GM21717 (cell line): ENCODE results near the gene UBE2O.

Source experiments
- ATAC-seq: cut with Tn5 transposase; IDR thresholded peaks from one replicate; pipeline ENCODE4 v1.9.1; 2021; ENCODE audit warnings: mild to moderate bottlenecking, moderate library complexity; ENCODE audit not compliant: unreplicated experiment

UBE2O gene

DNA sequence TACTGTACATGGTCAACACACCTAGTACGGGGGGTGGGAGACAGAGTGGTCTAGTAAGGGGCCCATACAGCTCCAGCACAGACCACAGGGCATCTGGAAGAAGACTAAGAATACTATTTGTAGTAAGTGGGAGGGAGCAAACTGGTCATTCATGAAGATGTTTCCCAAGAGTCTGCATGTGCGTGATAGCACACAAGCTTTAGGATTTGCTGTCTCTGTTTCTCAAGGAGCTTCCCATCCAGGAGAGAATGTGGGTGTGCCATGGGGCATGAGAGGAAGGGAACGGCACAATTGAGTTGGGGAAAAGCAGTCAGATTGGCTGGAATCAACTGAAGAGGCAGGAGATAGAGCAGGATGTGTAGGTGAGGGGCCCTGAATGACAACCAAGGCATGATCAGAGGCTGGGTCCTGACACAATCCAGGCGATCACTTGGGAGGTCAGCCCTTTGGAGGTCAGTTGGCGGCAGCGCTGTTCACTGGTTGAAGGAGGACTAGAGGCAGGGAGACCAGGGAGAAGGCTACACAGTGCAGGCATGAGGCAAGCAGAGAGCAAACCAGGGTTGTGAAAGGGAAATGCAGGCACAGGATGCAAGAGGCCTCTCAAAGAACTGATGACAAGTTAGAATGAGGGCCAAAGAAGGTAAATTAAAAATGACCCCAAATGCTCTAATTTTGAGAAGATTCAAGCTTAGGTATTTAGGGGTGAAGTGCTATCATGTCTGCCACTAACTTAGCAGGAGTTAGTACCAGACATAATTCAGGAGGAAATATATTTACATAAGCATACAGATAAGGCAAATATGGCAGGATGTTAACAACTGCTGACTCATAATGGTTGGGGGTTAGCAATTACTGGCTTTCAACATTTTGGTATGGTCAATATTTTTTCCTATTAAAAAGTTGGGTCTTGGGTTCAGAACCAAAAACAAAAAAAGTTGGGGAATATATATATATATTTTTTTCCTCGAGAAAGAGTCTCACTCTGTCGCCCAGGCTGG lies 10.3 kb downstream of the UBE2O start:
- no peak for ATAC-seq

- no peak for ATAC-seq
These were observed 11.1 kb downstream of the UBE2O start for GRCh38 chr17:76441686-76442340.

GRCh38 chr17:76440751-76441362 lies 12.1 kb downstream of the UBE2O start:
- no peak for ATAC-seq

GRCh38 chr17:76439314-76439928 lies 13.5 kb downstream of the UBE2O start:
- no peak for ATAC-seq

- no peak for ATAC-seq
These were observed 14.0 kb downstream of the UBE2O start for GRCh38 chr17:76438906-76439305.

- no peak for ATAC-seq
These were observed 15.2 kb downstream of the UBE2O start for GRCh38 chr17:76437467-76438402.

DNA sequence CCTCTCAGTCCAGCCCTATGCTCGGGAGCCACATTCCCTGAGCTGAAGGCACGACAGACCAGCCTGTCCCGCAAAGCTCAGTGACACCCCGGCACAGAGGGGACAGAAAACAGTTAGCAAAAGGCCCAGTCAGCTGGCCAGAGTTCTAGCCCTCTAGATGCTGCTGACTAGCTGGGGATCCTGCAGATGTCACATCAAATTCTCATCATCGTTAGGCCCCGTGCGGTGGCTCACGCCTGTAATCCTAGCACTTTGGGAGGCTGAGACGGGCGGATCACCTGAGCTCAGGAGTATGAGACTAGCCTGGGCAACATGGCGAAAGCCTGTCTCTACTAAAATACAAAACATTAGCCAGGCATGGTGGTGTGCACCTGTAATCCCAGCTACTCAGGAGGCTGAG lies 17.2 kb downstream of the UBE2O start:
- no peak for ATAC-seq

GRCh38 chr17:76434870-76435269 lies 18.1 kb downstream of the UBE2O start:
- no peak for ATAC-seq

DNA sequence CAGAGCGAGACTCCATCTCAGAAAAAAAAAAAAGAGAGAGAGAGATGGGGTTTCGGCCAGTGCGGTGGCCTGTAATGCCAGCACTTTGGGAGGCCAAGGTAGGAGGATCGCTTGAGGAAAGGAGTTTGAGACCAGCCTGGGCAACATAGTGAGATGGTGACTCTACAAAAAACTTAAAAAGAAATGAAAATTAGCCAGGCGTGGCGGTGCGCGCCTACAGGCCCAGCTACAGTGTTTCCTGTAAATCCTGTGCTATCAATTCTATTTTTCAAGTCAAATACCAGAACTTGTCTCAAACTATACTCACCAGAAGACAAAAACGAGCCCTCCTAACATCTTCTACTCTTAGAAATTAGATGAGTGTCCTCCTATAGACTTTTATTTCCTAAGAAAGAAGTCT lies 19.3 kb downstream of the UBE2O start:
- ATAC-seq: no peak

DNA sequence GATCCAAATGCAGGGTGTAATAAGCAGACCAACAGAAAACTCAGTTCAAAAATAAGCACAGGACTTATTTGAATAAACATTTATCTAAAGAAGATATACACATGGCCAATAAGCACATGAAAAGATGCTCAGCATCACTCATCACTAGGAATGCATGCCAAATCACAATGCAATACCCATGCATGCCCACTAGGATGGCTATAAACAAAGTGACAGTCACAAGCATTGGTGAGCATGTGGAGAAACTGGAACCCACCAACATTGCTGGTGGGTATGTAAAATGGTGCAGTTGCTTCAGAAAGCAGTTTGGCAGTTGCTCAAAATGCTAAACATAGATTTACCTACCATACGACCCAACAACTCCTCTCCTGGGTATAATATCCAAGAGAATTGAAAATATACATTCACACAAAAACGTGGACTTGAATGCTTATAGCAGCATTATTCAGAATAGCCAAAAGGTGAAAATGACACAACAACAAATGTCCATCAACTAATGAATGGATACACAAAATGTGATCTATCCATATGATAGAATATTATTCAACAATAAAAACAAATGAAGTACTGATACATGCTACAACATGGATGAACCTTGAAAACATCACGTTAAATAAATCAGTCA lies 20.1 kb downstream of the UBE2O start:
- no peak for ATAC-seq

- ATAC-seq: no peak
These were observed 20.9 kb downstream of the UBE2O start for GRCh38 chr17:76432004-76432403.

- ATAC-seq: no peak
These were observed 21.4 kb downstream of the UBE2O start for GRCh38 chr17:76431509-76431908.

DNA sequence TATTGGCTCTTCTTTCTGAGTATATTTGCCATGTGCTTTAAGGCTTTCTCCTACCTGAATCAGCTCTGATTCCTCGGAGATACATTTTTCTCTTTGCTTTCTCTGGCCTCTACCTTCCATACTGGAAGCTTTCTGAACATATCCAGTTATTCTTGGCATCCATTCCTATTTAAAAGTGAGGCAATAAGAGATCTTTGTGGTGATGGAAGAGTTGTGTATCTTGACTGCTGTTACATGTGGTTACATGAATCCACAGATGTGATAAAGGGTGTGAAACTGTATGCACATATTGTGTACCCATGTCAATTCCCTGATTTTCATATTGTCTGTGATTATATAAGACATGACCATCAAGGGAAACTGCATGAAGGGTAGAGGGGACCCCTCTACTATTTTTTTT lies 24.4 kb downstream of the UBE2O start:
- no peak for ATAC-seq

DNA sequence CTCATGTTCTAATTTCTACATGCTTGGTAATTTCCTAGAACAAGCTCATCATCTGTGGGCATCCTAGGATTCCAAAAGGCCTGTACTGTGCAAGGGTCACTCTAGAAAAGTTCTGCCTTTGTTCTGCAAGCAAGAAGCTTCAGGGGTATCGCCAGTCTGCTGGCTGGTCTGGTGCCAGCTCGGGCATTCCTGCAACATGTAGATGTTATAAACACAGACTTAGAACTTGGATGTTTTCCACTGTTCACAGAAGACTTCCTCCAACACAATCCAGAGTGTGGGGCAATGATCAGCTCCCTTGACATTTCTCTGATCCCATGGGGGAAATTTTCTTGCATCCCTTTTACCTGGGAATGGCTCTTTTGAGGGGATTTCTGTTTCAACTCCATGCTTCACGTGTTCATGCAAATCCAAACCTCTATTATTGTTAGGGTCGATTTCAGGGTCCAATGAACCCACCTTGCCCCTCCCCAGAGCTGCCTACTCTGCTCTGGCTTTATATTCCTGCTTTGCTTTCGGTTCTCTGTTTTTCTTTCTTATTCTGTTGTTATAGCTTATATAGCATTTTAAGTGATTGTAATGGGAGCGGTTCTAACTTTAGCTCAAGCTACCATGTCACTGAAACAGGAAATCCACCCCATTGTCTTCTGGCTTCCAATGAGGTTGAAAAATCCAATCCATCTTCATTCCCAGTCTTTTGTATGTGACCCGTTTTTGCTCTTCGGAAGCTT lies 25.3 kb downstream of the UBE2O start:
- no peak for ATAC-seq

DNA sequence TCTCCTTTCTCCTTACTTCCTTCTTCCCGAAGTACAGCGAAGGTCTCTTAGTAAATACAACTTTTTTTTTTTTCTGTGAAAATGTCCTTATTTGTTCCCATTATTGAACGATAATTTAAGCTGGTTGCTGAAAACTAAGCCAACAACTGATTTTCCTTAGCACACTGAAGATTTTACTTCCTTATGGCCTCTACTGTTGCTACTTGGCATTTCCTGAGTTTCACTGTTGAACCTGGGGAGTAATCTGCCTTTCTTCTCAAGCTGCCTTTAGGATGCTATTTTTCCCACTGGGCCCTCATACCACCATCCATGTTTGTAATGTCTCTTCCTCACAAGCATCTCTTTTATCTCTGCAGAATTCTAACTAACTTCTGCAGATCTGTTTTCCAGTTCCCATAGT lies 26.1 kb downstream of the UBE2O start:
- ATAC-seq: no peak

GRCh38 chr17:76422860-76423259 lies 30.1 kb downstream of the UBE2O start:
- no peak for ATAC-seq

- no peak for ATAC-seq
These were observed 30.5 kb downstream of the UBE2O start for GRCh38 chr17:76422406-76422805.

DNA sequence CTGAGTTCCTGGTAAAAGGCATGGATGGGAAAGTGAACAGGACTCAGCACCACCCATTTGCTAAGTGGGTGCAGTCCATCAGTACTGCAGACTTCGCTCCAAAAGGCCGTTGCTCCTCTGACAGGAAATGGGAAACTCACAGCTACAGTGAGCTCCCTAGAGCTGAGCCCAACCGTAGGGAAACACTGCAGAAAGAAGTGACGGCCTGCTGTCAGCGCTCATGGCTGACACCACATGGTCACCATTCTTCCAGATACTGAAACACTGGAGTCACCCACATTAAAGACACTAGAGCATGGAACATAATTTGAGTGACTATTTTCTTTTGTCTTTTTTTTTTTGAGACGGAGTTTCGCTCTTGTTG lies 31.9 kb downstream of the UBE2O start:
- ATAC-seq: no peak

DNA sequence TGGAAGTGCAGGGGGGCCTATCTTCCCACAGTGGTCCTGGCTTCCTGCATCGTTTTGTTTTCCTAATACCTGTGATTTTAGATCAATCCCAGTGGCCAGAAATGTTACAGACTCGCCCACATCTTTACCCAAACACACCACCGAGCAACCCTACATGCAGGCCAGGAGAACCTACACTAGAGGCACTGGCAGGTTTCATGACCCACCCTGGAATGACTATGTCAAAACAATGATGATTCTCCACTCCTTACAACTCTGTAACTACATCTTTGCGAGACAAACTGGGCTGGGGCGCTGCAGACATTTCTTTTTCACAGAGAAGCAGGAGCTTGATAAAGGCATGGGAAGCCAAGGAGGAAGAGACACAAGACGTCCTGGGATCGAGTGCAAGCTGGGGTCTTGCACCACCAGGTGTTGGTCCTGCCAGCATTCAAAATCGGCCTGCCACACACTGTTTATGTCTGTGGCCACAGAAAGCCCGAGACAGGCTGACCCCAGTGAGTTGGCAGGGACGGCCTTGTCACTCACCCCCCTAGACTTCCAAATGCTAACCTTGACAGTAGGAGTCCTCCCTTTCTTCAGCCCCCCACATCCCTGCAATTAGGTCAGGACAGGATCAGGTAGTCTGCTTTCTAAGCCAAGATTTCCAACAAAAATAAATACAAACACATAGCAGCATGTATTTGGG lies 32.5 kb downstream of the UBE2O start:
- ATAC-seq: no peak
